ENCODE results near the gene GPR89B. TPM values are rescaled to one million over a fixed set of nuclear protein-coding genes. Genes with fewer than 3 reads are reported as not detected.

Gene GPR89B
- total RNA-seq, 4 donors from 2014 or later, result 6.2 to 15.6 (median 10.4) TPM

GRCh38 chr1:147892216-147892615, 36.0 kb upstream of the GPR89B start:
- Histone ChIP-seq H3K27ac (no peak overlapping the region), H3K4me1 (peaks cover 0 to 4% of the 10 kb centered on the region in 2 donors), H3K9me3 (no peaks in the 10 kb centered on the region), H3K27me3 (no peaks in the 10 kb centered on the region), H3K4me3 (no peak overlapping the region), H3K36me3 (no peaks in the 10 kb centered on the region)
- TF ChIP-seq, protein P1, sequence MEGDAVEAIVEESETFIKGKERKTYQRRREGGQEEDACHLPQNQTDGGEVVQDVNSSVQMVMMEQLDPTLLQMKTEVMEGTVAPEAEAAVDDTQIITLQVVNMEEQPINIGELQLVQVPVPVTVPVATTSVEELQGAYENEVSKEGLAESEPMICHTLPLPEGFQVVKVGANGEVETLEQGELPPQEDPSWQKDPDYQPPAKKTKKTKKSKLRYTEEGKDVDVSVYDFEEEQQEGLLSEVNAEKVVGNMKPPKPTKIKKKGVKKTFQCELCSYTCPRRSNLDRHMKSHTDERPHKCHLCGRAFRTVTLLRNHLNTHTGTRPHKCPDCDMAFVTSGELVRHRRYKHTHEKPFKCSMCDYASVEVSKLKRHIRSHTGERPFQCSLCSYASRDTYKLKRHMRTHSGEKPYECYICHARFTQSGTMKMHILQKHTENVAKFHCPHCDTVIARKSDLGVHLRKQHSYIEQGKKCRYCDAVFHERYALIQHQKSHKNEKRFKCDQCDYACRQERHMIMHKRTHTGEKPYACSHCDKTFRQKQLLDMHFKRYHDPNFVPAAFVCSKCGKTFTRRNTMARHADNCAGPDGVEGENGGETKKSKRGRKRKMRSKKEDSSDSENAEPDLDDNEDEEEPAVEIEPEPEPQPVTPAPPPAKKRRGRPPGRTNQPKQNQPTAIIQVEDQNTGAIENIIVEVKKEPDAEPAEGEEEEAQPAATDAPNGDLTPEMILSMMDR (IDR thresholded peaks at IDR 0.05 in 4 of 5, conservative IDR thresholded peaks at IDR 0.05 in 1 of 5), result no peak
- TF ChIP-seq POLR2A (IDR thresholded peaks at IDR 0.05), result no peak
- ATAC-seq, result no peak
- in situ Hi-C loops (cut with MboI; ENCODE audit: low sequenced_read_pairs in 4 of 4), result loop anchor here (5.0 to 25.0 kb wide), 6 partner anchors 167 to 630 kb away; no protein-coding TSS in a partner anchor
- DNase-seq, result no peak
- intact Hi-C loops (cut with DNase I; ENCODE audit: low total_unique reads), result loop anchor here (1.0 to 5.0 kb wide), 3 partner anchors 168 to 397 kb away; no protein-coding TSS in a partner anchor

DNA sequence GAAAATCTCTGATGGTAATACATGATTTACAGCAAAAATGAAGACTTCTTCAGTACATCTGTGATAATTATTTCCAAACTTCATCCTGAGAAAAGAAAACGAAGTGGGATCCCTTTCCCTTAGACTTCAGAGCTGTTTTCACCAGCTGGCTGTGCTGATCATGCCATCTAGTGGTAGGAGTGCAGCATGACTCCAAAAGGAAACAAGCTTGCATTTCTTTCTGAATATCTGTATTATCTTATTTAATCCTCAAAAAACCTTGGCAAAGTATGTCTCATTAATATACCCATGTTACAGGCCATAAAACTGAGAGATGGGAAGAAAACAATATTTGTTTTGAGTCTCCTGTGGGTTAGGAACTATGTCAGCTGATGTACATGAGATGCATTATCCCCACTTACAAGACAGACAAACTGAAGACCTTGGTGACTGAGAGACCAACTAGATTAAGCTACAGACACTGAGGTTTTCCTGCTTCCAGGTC, 35.4 kb upstream of the GPR89B start:
- Histone ChIP-seq H3K27ac (no peak overlapping the region), H3K4me3 (no peak overlapping the region), H3K9me3 (no peaks in the 10 kb centered on the region), H3K27me3 (no peaks in the 10 kb centered on the region), H3K4me1 (peaks cover 0 to 4% of the 10 kb centered on the region in 2 donors), H3K36me3 (no peaks in the 10 kb centered on the region)
- ATAC-seq (peak in 1 of 2 donors; percentile 64), DNase-seq (no peak)
- intact Hi-C loops (cut with DNase I; ENCODE audit: low total_unique reads), result loop anchor here (1.0 to 5.0 kb wide), 3 partner anchors 168 to 397 kb away; no protein-coding TSS in a partner anchor
- TF ChIP-seq POLR2A (IDR thresholded peaks at IDR 0.05), result no peak
- TF ChIP-seq, protein P1 (IDR thresholded peaks at IDR 0.05 in 4 of 5, conservative IDR thresholded peaks at IDR 0.05 in 1 of 5), result peak; percentile 78 to 95 (median 87)
- in situ Hi-C loops (cut with MboI; ENCODE audit: low sequenced_read_pairs in 4 of 4), result loop anchor here (5.0 to 25.0 kb wide), 6 partner anchors 168 to 630 kb away; no protein-coding TSS in a partner anchor

GRCh38 chr1:147895123-147895522, 33.1 kb upstream of the GPR89B start:
- no peaks in the 10 kb centered on the region for H3K36me3 ChIP-seq
- H3K4me1 ChIP-seq, result peaks cover 0 to 4% of the 10 kb centered on the region in 2 donors
- ATAC-seq (no peak), DNase-seq (no peak)
- intact Hi-C loops (cut with DNase I; ENCODE audit: low total_unique reads) (no loop called here), in situ Hi-C loops (cut with MboI; ENCODE audit: low sequenced_read_pairs in 4 of 4) (loop anchor here (10.0 to 25.0 kb wide), 5 partner anchors 170 to 633 kb away; no protein-coding TSS in a partner anchor)
- no peaks in the 10 kb centered on the region for H3K27me3 ChIP-seq
- H3K4me3 ChIP-seq, result no peak overlapping the region
- no peak for TF ChIP-seq POLR2A (IDR thresholded peaks at IDR 0.05)
- TF ChIP-seq, protein P1 (IDR thresholded peaks at IDR 0.05 in 4 of 5, conservative IDR thresholded peaks at IDR 0.05 in 1 of 5), result no peak
- H3K27ac ChIP-seq, result no peak overlapping the region
- no peaks in the 10 kb centered on the region for H3K9me3 ChIP-seq

GRCh38 chr1:147897029-147897752, 31.0 kb upstream of the GPR89B start:
- Histone ChIP-seq H3K36me3 (no peaks in the 10 kb centered on the region), H3K9me3 (no peaks in the 10 kb centered on the region), H3K4me3 (no peak overlapping the region), H3K27ac (no peak overlapping the region), H3K27me3 (no peaks in the 10 kb centered on the region), H3K4me1 (peaks cover 0 to 4% of the 10 kb centered on the region in 2 donors)
- DNase-seq, result no peak
- no peak for ATAC-seq
- in situ Hi-C loops (cut with MboI; ENCODE audit: low sequenced_read_pairs in 4 of 4), result loop anchor here (10.0 to 25.0 kb wide), 5 partner anchors 172 to 635 kb away; no protein-coding TSS in a partner anchor
- TF ChIP-seq, protein P1 (IDR thresholded peaks at IDR 0.05 in 4 of 5, conservative IDR thresholded peaks at IDR 0.05 in 1 of 5), result no peak
- TF ChIP-seq POLR2A (IDR thresholded peaks at IDR 0.05), result no peak
- intact Hi-C loops (cut with DNase I; ENCODE audit: low total_unique reads), result loop anchor here (2.0 kb wide), 1 partner anchor 624 kb away; no protein-coding TSS in a partner anchor

All from gastrocnemius medialis (tissue), 4 donors.